Left forelimb (tissue), 1 donor: ENCODE data around the gene RHAG.
"Not testable (repeated sequence)": the region's sequence is repeated elsewhere in the genome, so short reads cannot be mapped to it uniquely, and the experiment has no call there.

Experiments
- DNase-seq: peaks from one replicate; pipeline ENCODE4 v3.0.0-alpha.2; 2018; ENCODE audit warnings: low spot score

RHAG gene

GRCh38 chr6:49635978-49636712 lies 494 bp downstream of the RHAG start:
- no peak for DNase-seq

- DNase-seq: no peak
Observed at GRCh38 chr6:49635480-49635879, 1.2 kb downstream of the RHAG start.

DNA sequence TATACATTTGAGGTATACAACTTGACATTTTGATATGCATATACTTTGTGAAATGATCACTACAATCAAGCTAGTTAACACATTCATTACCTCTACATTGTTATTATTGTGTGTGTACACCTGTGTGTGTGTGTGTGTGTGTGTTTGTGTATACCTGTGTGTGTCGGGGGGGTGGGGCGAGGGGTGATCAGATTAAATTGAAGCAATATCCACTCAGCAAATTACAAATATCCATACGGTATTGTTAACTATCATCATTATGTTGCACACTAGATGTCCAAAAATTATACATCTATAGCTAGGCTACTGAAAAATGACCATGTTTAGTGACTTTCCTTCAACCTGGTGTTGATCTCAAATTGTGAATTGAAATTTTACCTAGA lies 1.8 kb downstream of the RHAG start:
- DNase-seq: no peak

GRCh38 chr6:49634092-49634835 lies 2.4 kb downstream of the RHAG start:
- no peak for DNase-seq

- DNase-seq: no peak
Observed at GRCh38 chr6:49633541-49633940, 3.1 kb downstream of the RHAG start.

DNA sequence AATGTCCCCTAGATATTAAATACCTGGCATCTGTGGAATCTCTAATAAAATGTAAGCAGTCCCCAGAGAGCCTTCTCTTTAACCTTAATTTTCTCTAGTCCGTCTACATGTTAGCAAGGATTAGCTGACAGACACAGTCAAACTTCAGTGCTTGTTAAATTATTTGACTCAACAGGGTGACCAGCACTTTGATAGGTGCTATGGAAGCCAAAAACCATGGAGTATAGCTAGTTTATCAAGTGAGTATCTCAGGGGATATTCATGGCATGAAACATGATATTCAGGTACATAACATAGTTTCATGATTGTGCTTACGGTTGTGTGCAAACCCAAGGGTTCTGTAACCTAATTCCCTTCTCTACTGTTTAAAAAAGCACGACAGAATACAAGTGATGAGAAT lies 3.9 kb downstream of the RHAG start:
- no peak for DNase-seq

DNA sequence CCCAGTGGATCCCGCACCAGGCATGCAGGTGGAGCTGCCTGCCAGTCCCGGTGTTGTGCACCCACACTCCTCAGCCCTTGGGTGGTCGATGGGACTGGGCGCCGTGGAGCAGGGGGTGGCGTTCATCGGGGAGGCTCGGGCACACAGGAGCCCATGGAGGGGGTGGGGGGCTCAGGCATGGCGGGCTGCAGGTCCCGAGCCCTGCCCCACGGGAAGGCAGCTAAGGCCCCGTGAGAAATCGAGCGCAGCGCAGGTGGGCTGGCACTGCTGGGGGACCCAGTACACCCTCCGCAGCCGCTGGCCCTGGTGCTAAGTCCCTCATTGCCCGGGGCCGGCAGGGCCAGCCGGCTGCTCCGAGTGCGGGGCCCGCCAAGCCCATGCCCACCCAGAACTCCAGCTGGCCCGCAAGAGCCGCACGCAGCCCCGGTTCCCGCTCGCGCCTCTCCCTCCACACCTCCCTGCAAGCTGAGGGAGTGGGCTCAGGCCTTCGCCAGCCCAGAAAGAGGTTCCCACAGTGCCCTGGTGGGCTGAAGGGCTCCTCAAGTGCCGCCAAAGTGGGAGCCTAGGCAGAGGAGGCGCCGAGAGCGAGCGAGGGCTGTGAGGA lies 7.1 kb downstream of the RHAG start:
- DNase-seq: not testable (repeated sequence)

DNA sequence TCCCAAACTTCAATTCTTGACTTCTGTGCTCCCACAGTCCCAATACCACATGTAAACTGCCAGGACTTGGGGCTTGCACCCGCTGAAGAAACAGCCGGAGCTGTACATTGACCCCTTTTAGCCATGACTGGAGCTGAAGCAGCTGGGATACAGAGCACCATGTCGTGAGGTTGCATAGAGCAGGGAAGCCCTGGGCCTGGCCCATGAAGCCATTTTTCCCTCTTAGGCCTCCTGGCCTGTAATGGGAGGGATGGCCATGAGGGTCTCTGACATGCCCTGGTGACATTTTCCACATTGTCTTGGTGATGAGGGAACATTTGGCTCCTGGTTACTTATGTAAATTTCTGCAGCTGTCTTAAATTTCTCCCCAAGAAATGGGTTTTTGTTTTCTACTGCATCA lies 9.8 kb downstream of the RHAG start:
- DNase-seq: no peak

- no peak for DNase-seq
Observed at GRCh38 chr6:49618257-49618656, 18.4 kb downstream of the RHAG start.

DNA sequence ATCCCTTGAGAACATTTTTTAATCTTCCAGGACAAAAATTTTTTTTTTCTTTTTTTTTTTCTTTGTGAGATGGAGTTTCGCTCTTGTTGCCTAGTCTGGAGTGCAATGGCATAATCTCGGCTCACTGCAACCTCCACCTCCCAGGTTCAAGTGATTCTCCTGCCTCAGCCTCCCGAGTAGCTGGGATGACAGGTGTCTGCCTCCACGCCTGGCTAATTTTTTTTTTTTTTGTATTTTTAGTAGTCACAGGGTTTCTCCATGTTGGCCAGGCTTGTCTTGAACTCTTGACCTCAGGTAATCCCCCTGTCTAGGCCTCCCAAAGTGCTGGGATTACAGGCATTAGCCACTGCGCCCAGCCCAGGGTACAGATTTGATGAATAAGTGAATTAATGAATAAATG lies 22.5 kb downstream of the RHAG start:
- not testable (repeated sequence) for DNase-seq

DNA sequence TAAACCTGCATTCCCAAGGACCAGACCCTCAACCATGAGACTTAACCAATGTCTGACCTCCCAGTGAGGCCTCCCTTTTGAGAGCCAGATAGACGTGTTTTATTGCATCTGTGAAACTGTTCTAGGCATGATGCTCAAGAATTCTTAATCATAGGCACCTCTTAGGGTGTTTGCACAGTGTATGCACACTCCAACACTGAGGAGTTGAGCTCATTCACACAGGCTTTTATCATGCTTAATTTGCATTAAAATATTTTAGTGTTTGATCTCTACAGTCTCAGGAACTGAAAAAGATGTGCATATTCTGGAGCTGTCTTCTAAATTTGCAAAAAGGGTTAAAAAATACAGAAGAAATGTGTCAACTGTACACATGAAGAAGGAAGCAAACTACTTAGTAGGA lies 27.4 kb downstream of the RHAG start:
- no peak for DNase-seq

- not testable (repeated sequence) for DNase-seq
Observed at GRCh38 chr6:49608275-49608674, 28.4 kb downstream of the RHAG start.

- no peak for DNase-seq
Observed at GRCh38 chr6:49607391-49607982, 29.2 kb downstream of the RHAG start.

- DNase-seq: no peak
Observed at GRCh38 chr6:49606721-49607390, 29.8 kb downstream of the RHAG start.

GRCh38 chr6:49604080-49604479 lies 32.6 kb downstream of the RHAG start:
- not testable (repeated sequence) for DNase-seq

- not testable (repeated sequence) for DNase-seq
Observed at GRCh38 chr6:49587262-49587661, 49.4 kb downstream of the RHAG start.

DNA sequence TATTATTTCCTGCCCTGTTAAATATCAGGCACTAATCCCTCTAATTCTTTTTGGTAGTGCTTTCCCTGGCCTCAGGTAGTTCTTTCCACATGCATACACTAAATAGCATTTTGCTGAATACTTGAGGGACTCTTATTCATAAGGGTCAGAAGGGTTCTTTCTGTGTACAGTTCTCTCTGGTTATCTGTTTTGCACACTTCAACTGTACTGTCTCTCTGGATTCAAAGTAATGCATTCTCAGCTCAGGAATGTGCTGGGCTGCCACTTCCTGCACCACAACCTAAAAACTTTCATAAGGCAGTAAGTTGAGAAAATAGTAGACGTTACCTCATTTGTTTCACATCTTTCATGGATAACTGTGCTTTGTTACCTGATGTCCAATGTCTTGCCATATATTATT lies 54.1 kb downstream of the RHAG start:
- no peak for DNase-seq

- no peak for DNase-seq
Observed at GRCh38 chr6:49579649-49580048, 57.0 kb downstream of the RHAG start.

GRCh38 chr6:49576618-49577017 lies 60.0 kb downstream of the RHAG start:
- no peak for DNase-seq

- DNase-seq: no peak
Observed at GRCh38 chr6:49570474-49571079, 66.1 kb downstream of the RHAG start.

DNA sequence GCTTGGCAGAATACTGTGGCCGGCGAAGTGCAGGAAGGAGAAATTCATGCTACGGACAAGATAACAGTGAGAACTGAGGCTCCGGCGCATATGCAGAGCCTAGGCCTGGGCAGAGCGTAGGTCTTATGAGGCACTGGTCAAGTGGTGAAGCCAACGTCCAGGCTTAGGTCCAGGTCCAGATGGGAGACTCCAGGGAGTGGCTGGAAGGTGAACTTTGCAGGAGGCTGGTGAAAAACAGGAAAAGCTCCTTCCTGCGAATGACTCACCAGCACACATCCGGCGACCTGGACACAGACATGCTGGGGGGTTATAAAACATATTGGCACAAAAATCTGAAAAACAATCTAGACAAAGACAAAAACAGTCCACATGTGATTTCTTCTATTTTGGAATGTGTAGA lies 70.8 kb downstream of the RHAG start:
- no peak for DNase-seq

GRCh38 chr6:49565261-49565660 lies 71.4 kb downstream of the RHAG start:
- no peak for DNase-seq
